ENCODE results near the gene RIMS4.

RIMS4 gene

GRCh38 chr20:44720997-44721784, 89.2 kb downstream of the RIMS4 start:
- H3K9ac ChIP-seq (ENCODE audit: low read depth, low read length) = no peak overlapping the region
- no peaks in the 10 kb centered on the region for H3K9me3 ChIP-seq (ENCODE audit: insufficient read depth, low read length, severe bottlenecking)
- H3K27ac ChIP-seq (ENCODE audit: low read length) = no peak overlapping the region
- H3K79me2 ChIP-seq (ENCODE audit: insufficient read depth, low read length) = no peaks in the 10 kb centered on the region
- H3K4me1 ChIP-seq (ENCODE audit: insufficient read depth, low read length) = no peaks in the 10 kb centered on the region
- no peak overlapping the region for H2AFZ ChIP-seq (ENCODE audit: low read depth, low read length)
- H4K20me1 ChIP-seq (ENCODE audit: insufficient read depth, low read length) = no peaks in the 10 kb centered on the region; the same call in 1 of the 2 replicates
- no peak for TF ChIP-seq CTCF (IDR thresholded peaks at IDR 0.05; ENCODE audit: borderline replicate concordance, extremely low read depth, low read length, poor library complexity, severe bottlenecking)
- TF ChIP-seq EZH2 (IDR thresholded peaks at IDR 0.05; ENCODE audit: borderline replicate concordance, low read depth, low read length, severe bottlenecking) = no peak
- H3K36me3 ChIP-seq (ENCODE audit: insufficient read depth, low read length) = no peaks in the 10 kb centered on the region
- DNase-seq (no peak), ATAC-seq (ENCODE audit: insufficient read depth, low read depth) (no peak)
- H3K27me3 ChIP-seq (ENCODE audit: insufficient read depth, low read length, poor library complexity) = no peaks in the 10 kb centered on the region
- no peak overlapping the region for H3K4me3 ChIP-seq (ENCODE audit: low read depth in 1 of 2, low read length in 2 of 2)
- H3K4me2 ChIP-seq (ENCODE audit: insufficient read depth, low read length) = no peak overlapping the region

DNA sequence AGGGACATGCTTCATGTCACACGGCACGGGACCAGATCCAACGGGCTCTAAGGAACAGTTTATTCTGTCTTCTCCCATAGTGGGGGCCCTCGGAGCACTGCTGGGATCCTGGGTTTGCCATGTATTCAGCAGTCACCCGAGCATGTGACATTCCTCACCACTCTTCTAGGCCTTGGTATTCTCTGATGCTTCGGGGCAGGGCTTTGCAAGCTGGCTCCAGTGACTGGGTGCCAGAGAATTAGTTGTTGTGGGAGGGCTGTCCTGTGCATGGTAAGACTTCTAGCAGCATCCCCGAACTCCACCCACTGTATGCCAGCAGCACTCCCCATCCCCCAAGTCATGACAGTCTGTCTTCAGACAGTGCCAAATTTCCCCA, 89.7 kb downstream of the RIMS4 start:
- ATAC-seq (ENCODE audit: insufficient read depth, low read depth) = no peak
- Histone ChIP-seq H3K4me2 (ENCODE audit: insufficient read depth, low read length) (no peak overlapping the region), H3K4me3 (ENCODE audit: low read depth in 1 of 2, low read length in 2 of 2) (no peak overlapping the region), H3K9me3 (ENCODE audit: insufficient read depth, low read length, severe bottlenecking) (no peaks in the 10 kb centered on the region), H3K36me3 (ENCODE audit: insufficient read depth, low read length) (no peaks in the 10 kb centered on the region), H3K79me2 (ENCODE audit: insufficient read depth, low read length) (no peaks in the 10 kb centered on the region), H3K27ac (ENCODE audit: low read length) (no peak overlapping the region), H3K27me3 (ENCODE audit: insufficient read depth, low read length, poor library complexity) (no peaks in the 10 kb centered on the region), H3K9ac (ENCODE audit: low read depth, low read length) (no peak overlapping the region), H3K4me1 (ENCODE audit: insufficient read depth, low read length) (no peaks in the 10 kb centered on the region), H4K20me1 (ENCODE audit: insufficient read depth, low read length) (no peaks in the 10 kb centered on the region; the same call in 1 of the 2 replicates), H2AFZ (ENCODE audit: low read depth, low read length) (no peak overlapping the region)
- DNase-seq = no peak
- TF ChIP-seq EZH2 (IDR thresholded peaks at IDR 0.05; ENCODE audit: borderline replicate concordance, low read depth, low read length, severe bottlenecking) (no peak), CTCF (IDR thresholded peaks at IDR 0.05; ENCODE audit: borderline replicate concordance, extremely low read depth, low read length, poor library complexity, severe bottlenecking) (no peak)

- TF ChIP-seq EZH2 (IDR thresholded peaks at IDR 0.05; ENCODE audit: borderline replicate concordance, low read depth, low read length, severe bottlenecking) = no peak
- TF ChIP-seq CTCF (IDR thresholded peaks at IDR 0.05; ENCODE audit: borderline replicate concordance, extremely low read depth, low read length, poor library complexity, severe bottlenecking) = no peak
- DNase-seq (no peak), ATAC-seq (ENCODE audit: insufficient read depth, low read depth) (no peak)
- Histone ChIP-seq H3K4me1 (ENCODE audit: insufficient read depth, low read length) (no peaks in the 10 kb centered on the region), H3K4me3 (ENCODE audit: low read depth in 1 of 2, low read length in 2 of 2) (no peak overlapping the region), H3K9ac (ENCODE audit: low read depth, low read length) (no peak overlapping the region), H3K4me2 (ENCODE audit: insufficient read depth, low read length) (no peak overlapping the region), H4K20me1 (ENCODE audit: insufficient read depth, low read length) (no peaks in the 10 kb centered on the region; the same call in 1 of the 2 replicates), H3K36me3 (ENCODE audit: insufficient read depth, low read length) (no peaks in the 10 kb centered on the region), H3K9me3 (ENCODE audit: insufficient read depth, low read length, severe bottlenecking) (no peaks in the 10 kb centered on the region), H3K27me3 (ENCODE audit: insufficient read depth, low read length, poor library complexity) (no peaks in the 10 kb centered on the region), H3K27ac (ENCODE audit: low read length) (no peak overlapping the region), H2AFZ (ENCODE audit: low read depth, low read length) (no peak overlapping the region), H3K79me2 (ENCODE audit: insufficient read depth, low read length) (no peaks in the 10 kb centered on the region)
Measured at GRCh38 chr20:44719841-44720240, 90.5 kb downstream of the RIMS4 start.

Data from DND-41 (cell line).